ENCODE measurements around the gene CYP2A6.
"Not testable (repeated sequence)": the region's sequence is repeated elsewhere in the genome, so short reads cannot be mapped to it uniquely, and the experiment has no call there.

Gene CYP2A6, protein sequence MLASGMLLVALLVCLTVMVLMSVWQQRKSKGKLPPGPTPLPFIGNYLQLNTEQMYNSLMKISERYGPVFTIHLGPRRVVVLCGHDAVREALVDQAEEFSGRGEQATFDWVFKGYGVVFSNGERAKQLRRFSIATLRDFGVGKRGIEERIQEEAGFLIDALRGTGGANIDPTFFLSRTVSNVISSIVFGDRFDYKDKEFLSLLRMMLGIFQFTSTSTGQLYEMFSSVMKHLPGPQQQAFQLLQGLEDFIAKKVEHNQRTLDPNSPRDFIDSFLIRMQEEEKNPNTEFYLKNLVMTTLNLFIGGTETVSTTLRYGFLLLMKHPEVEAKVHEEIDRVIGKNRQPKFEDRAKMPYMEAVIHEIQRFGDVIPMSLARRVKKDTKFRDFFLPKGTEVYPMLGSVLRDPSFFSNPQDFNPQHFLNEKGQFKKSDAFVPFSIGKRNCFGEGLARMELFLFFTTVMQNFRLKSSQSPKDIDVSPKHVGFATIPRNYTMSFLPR

DNA sequence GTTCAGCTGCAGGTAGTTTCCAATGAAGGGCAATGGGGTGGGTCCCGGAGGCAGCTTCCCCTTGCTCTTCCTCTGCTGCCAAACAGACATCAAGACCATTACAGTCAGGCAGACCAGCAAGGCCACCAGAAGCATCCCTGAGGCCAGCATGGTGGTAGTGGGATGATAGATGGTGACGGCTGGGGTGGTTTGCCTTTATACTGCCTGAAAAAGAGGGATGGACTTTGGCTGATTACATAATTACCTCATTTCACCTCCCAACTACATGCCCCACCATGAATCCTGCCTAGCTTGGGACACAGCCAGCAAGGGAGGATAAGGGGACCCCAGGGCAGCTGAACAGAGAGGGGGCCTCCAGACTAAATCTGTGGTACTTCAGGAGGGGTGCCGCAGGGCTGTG is at the start of gene CYP2A6:
TSS of gene CYP2A6 (minus strand) at position 171 of the 400 bp plus-strand sequence. CDS start at position 150, 21 bp downstream.
- not testable (repeated sequence) for DNase-seq

DNA sequence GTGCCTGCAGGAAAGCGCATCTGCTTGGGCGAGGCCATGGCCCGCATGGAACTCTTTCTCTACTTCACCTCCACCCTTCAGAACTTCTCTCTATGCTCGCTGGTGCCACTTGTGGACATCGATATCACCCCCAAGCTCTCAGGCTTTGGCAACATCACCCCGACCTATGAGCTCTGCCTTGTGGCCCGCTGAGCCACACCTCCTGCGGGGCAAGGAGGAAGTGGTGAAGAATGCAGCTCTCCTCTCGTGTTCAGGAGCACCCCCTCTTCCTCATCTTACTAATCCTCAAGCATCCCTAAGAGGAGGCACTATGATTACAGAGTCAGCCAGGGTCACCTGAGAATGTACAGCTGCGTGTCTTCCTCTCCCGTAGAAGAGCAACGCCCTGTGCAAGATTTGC is 49.7 kb upstream of the CYP2A6 start:
- DNase-seq = not testable (repeated sequence)

DNA sequence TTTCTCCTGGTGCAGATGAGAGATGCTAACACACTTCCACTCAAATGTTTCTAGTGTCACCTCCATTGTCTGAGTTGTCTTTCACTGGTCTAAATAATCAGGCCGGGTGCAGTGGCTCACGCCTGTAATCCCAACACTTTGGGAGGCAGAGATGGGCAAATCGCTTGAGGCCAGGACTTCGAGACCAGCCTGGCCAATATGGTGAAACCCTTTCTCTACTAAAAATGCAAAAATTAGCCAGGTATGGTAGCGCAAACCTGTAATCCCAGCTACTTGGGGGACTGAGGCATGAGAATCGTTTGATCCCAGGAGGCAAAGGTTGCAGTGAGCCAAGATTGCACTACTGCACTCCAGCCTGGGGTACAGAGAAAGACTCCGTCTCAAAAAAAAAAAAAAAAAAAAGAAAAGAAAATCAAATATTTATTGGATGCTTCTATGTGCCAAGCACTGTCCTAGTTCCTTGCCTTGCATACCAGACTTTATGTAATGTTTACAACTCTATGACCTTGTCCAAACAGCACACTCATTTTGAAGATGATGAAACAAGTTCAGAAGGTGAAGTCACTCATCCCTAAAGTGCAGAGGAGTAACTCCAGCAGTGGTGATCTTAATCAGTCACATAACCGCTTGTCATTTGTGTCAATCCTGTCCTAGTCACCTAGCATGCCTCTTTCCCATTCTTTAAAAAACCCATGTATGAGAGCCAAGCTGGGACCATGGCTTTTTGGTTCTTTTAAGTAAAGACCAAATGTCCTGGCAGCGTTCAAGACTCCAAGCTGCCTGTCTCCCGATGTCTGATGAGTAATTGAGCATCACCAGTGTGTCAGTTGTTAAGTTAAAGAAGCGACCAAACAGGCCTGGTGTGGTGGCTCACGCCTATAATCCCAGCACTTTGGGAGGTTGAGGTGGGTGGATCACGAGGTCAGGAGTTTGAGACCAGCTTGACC is 46.9 kb upstream of the CYP2A6 start:
- DNase-seq = not testable (repeated sequence)

DNA sequence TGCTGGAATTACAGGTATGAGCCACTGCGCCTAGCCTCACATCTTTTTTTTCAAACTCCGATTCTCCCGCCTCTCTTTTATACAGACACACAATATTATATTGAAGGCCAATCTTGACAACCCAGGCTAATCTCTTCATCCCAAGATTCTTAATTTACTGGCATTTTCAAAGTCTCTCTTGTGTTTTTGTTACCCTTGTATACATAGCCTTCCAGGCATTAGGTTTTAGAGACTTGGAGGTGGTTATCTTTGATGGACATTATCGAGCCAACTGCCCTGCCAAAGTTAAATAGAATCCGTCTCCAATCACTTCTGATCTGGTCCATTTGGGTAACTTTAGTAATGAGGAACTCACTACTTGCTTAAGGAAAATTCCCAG is 46.2 kb upstream of the CYP2A6 start:
- no peak for DNase-seq

DNA sequence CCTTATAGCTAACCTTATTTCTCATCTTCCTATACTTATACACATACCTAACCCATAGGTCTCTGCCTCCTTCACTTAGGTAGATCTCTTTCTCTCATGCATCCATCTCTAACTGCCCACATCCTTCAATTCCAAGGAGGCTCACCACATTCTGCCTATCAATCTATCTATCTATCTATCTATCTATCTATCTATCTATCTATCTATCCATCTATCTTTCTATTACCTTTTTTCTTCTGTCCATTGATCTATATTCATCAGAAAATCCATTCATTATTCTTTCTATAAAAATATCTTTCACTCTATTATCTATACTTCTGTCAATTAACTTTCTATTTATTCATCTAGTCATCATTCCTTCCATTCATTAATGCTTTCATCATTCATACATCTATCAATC is 42.9 kb upstream of the CYP2A6 start:
- no peak for DNase-seq

DNA sequence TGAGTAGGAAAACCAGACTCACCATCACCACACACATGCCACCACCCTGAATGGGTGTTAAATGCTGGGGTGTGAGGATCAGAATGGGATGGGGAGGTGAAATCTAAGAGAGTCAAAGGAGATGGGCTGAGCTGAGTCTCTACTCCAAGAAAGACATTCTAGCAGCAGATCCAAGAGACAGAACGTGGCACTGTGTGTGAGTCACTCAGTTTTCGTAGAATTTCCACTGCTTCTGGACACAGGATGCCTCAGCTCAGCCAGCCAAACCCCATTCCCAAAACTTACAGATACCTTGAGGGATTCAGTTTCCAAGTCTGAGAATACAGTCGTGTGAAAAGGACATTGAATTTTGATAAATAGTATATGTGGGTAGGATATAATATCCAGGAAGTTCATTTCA is 39.1 kb upstream of the CYP2A6 start:
- no peak for DNase-seq

DNA sequence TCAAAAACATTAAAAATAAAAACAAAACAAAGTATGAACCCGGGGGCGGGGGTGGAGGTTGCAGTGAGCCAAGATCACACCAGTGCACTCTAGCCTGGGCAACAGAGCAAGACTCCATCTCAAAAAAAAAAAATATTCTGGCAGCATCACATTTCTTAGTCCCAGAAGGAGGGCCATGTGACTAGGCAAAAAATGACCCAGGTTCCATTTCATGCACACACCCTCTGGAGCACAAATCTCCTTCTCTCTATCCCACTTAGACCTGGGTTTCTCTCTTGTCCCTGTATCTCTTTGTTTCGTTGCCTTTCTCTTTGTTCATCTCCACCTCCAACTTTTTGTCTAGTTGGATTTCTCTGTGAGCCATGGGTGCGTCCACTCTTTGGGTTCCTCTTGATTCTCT is 37.9 kb upstream of the CYP2A6 start:
- DNase-seq = no peak

DNA sequence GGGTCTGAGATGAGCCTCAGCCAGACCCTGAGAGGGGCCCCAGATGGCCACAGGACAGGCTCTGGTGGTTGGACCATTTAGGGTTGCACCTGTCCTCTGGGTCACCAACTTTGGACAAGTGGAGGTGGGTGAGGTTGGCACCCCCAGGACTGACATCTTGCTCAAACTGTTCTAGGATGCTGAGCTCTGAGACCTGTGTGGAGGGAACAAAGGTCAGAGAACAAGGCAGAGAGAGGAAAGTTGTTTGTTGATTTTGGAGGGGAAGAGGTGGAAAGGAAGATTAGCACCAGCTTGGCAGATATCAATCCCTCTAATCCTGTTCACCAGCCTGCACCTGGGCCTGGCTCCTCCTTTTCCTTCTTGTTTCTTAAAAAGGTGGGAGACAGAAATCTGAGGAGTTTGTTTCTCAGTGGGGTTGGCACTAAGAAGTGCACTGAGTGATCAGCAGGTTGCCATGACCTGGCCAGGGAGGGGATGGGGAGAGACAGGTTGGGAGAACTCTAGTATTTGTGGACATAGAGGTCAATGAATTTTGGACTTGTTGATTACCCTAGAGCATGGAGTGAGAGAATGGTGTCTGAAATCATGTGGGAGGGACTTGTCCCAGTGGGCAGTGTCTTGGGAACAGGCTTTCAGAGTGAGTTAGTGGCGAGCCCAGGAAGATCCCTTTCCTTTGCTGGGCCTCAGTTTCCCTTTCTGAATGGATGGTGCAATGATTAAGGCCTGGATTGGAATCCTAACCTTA is 34.1 kb upstream of the CYP2A6 start:
- DNase-seq = not testable (repeated sequence)

DNA sequence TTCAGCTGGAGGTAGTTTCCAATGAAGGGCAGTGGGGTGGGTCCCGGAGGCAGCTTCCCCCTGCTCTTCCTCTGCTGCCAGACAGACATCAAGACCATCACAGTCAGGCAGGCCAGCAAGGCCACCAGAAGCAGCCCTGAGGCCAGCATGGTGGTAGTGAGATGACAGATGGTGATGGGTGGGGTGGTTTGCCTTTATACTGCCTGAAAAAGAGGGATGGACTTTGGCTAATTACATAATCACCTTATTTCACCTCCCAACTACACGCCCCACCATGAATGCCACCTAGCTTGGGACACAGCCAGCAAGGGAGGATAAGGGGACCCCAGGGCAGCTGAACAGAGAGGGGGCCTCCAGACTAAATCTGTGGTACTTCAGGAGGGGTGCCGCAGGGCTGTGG is 31.8 kb upstream of the CYP2A6 start, which contains the start of gene CYP2A7:
TSS of gene CYP2A7 (minus strand) at position 170 of the 400 bp plus-strand sequence. CDS start at position 149, 21 bp downstream.
- DNase-seq = not testable (repeated sequence)

DNA sequence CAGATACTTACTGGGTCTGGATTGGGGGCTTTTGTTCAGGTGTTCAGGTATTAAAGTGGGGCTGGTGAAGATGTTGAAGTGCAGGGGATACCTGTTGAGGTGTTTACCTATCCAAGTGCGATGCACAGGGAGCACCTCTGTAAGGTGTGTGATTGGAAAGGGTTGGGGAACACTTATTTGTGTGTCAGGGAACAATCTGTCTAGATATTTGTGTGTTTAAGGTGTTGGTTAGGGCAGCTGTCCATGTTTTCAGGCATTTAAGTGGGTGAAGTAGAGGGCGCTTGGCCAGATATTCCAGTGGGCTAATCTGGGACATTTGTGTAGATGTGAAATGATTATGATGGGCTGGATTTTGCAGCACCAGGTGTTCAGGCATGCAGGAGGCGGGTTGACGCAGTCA is 29.1 kb upstream of the CYP2A6 start:
- not testable (repeated sequence) for DNase-seq

DNA sequence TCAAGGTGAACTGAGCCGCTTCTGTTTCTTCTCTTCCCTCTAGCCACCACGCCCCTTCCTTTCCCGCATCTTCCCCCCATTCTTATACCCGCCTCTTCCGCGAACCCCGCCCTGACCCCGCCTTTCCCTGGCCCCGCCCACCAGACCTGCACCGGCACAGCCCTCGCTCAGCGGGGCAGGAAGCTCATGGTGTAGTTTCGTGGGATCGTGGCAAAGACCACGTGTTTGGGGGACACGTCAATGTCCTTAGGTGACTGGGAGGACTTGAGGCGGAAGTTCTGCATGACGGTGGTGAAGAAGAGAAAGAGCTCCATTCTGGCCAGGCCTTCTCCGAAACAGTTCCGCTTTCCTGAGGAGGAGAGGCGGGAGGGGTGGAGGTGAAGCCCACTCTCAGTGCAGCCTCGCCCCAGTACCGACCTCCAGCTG is 25.3 kb upstream of the CYP2A6 start:
- DNase-seq = not testable (repeated sequence)

DNA sequence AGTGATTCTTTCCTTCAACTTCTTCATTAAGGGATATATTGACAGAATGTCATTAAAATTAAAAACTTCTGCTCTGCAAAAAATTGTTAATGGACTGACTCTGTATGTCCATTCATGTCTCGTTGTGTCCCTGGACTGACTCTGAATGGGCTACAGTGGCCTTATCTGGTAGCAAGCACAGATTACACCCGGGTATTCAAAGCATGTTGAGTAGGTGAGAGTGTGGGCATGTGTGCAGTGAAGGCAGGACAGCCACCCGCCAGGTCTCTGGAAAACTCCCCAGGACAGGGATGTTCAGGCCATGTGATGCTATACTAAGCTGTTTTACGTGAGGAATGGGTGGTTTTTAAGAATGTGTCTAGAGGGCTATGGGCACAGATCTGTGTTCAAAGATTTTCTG is 24.6 kb upstream of the CYP2A6 start:
- not testable (repeated sequence) for DNase-seq

DNA sequence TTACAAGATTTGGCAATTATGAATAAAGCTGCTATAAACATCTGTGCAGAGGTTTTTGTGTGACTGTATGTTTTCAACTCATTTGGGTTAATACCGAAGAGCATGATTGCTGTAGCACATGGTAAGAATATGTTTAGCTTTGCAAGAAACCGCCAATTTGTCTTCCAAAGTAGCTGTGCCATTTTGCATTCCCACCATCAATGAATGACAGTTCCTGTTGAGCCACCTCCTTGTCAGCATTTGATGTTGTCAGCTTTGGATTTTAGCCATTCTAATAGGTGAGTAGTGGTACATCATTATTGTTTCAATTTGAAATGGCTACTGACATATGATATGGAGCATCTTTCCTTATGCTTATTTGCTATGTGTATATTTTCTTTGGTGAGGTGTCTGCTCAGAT is 23.6 kb upstream of the CYP2A6 start:
- not testable (repeated sequence) for DNase-seq

DNA sequence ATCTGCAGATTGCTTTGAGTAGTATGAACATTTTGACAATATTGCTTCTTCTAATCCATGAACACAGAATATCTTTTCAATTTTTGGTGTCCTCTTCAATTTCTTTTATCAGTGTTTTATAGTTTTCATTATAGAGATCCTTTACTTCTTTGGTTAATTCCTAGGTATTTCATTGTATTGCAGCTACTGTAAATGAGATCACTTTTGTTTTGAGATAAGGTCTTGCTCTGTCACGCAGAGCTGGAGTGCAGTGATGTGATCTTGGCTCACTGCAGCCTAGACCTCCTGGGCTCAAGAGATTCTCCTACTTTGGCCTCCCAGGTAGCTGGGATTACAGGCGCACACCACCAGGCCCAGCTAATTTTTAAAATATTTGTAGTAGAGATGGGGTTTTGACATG is 22.0 kb upstream of the CYP2A6 start:
- DNase-seq = no peak

DNA sequence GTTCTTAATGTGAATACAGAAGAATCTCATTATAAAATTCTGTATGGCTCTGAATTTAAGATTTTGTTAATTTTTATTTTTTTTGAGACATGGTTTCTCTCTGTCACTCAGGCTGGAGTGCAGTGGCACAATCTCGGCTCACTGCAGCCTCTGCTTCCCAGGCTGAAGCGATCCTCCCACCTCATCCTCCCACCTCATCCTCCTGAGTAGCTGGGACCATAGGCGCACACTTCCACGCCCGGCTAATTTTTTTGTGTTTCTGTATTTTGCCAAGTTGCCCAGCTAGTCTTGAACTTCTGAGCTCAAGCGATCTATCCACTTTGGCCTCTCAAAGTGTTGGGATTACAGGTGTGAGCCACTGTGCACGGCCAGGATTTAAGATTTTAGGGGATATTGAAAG is 17.5 kb upstream of the CYP2A6 start:
- DNase-seq = no peak

DNA sequence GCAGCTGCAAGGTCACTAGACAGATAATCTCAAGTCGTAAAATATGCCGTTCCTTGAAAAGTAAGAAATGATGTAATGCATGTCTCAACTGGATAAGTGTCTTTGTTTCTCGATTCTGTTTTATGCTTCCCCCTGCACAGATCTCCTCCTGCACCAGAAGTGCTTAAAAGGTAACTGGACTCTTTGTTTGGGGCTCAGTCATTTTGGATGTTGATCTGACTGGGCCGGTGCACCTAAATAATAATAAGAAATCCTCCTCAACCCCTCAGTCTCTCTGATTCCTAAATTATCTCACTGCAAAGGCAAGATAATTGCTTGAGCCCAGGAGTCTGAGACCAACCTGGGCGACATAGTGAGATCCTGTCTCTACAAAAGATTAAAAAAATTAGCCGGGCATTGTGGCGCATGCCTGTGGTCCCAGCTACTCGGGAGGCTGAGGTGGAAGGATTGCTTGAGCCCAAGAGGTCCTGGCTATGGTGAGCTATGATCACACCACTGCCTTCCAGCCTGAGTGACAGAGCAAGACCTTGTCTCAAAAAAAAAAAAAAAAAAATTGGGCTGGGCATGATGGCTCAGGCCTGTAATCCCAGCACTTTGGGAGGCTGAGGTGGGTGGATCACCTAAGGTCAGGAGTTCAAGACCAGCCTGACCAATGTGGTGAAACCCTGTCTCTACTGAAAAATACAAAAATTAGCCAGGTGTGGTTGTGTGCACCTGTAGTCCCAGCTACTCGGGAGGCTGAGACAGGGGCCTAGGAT is 14.7 kb upstream of the CYP2A6 start:
- not testable (repeated sequence) for DNase-seq

DNA sequence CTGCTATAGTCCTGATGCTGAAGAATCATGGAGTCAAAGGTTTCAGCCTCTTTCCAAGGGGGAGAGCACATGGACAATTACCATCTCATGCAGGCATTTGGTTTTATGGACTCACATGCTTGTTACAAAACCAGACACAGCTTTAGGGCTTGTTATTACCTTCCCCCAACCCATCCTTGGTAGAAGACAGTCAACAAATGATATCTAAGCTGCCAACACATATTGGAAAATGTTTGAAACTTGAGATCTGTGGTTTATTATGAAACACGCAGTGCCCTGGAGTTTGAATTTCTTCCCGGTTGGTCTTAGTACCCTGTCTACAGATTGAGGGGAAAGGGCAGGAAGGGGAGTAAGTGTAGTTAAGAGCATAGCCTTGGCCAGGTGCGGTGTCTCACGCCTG is 12.5 kb upstream of the CYP2A6 start:
- DNase-seq = no peak

DNA sequence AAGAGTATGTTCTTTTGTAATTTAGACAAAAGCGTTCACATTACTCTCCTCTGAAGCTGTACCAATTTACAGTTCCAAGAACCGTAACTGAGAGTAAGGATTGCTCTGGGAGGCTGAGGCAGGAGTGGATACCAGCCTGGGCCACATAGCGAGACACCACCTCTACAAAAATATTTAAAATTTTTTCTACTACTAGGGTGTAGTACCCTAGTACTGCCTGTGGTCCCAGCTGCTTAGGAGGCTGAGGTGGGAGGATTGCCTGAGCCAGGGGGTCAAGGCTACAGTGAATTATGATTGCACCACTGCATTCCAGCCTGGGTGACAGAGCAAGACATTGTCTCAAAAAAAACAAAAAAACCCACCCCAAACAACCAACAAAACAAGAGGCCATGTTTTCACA is 12.1 kb upstream of the CYP2A6 start:
- DNase-seq = no peak

DNA sequence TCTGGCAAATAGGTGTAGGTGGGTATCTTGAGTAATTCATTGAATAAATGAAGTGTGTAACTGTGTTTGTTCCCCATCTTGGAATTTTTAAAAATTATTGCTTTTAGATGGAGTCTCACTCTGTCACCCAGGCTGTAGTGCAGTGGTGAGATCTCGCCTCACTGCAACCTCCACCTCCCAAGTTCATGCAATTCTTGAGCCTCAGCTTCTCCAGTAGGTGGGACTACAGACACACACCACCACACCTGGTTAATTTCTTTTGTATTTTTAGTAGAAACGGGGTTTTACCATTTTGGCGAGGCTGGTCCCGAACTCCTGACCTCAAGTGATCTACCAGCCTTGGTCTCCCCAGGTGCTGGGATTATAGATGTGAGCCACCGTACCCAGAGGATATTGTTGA is 7.9 kb upstream of the CYP2A6 start:
- no peak for DNase-seq

DNA sequence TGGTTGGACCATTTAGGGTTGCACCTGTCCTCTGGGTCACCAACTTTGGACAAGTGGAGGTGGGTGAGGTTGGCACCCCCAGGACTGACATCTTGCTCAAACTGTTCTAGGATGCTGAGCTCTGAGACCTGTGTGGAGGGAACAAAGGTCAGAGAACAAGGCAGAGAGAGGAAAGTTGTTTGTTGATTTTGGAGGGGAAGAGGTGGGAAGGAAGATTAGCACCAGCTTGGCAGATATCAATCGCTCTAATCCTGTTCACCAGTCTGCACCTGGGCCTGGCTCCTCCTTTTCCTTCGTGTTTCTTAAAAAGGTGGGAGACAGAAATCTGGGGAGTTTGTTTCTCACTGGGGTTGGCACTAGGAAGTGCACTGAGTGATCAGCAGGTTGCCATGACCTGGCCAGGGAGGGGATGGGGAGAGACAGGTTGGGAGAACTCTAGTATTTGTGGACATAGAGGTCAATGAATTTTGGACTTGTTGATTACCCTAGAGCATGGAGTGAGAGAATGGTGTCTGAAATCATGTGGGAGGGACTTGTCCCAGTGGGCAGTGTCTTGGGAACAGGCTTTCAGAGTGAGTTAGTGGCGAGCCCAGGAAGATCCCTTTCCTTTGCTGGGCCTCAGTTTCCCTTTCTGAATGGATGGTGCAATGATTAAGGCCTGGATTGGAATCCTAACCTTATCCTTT is 2.4 kb upstream of the CYP2A6 start:
- not testable (repeated sequence) for DNase-seq

DNA sequence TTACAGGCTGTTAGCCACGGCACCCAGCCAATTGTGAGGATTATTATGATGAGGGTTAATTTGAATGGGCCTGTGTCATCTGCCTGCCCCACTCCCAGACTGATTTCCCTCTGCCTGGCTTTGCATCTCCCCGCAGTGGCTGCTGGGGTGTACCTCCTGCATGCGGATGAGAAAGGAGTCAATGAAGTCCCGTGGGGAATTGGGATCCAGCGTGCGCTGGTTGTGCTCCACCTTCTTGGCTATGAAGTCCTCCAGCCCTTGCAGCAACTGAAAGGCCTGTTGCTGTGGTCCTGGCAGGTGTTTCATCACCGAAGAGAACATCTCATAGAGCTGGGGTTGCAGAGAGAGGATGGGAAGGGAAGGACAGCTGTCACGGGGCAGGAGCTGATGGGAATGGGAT is 3.5 kb downstream of the CYP2A6 start:
- DNase-seq = not testable (repeated sequence)

Data from NCI-H345 (cell line).